HPDE6-E6E7 (cell line): ENCODE measurements around the gene SH3TC2.

Experiments
- DNase-seq: peaks from one replicate; pipeline ENCODE4 v3.0.0; 2011; ENCODE audit warnings: missing footprints; ENCODE audit errors: extremely low spot score

SH3TC2 gene

GRCh38 chr5:148970876-148971275 lies 92.0 kb downstream of the SH3TC2 start:
- DNase-seq: no peak

- DNase-seq: no peak
Observed at GRCh38 chr5:148970228-148970627, 92.6 kb downstream of the SH3TC2 start.

- no peak for DNase-seq
Observed at GRCh38 chr5:148969291-148969690, 93.6 kb downstream of the SH3TC2 start.

GRCh38 chr5:148968311-148968710 lies 94.6 kb downstream of the SH3TC2 start:
- DNase-seq: no peak

GRCh38 chr5:148967783-148968182 lies 95.1 kb downstream of the SH3TC2 start:
- DNase-seq: no peak

- no peak for DNase-seq
Observed at GRCh38 chr5:148966938-148967337, 95.9 kb downstream of the SH3TC2 start.

- DNase-seq: no peak
Observed at GRCh38 chr5:148966348-148966747, 96.5 kb downstream of the SH3TC2 start.

GRCh38 chr5:148965511-148966265 lies 97.2 kb downstream of the SH3TC2 start:
- DNase-seq: peak; percentile 93

- DNase-seq: no peak
Observed at GRCh38 chr5:148963664-148964063, 99.2 kb downstream of the SH3TC2 start.

- DNase-seq: no peak
Observed at GRCh38 chr5:148962761-148963324, 100.0 kb downstream of the SH3TC2 start.

- no peak for DNase-seq
Observed at GRCh38 chr5:148962200-148962550, 100.7 kb downstream of the SH3TC2 start.

GRCh38 chr5:148961261-148962199 lies 101.3 kb downstream of the SH3TC2 start:
- DNase-seq: no peak

- DNase-seq: no peak
Observed at GRCh38 chr5:148960070-148960769, 102.6 kb downstream of the SH3TC2 start.

- no peak for DNase-seq
Observed at GRCh38 chr5:148957591-148958202, 105.2 kb downstream of the SH3TC2 start.

GRCh38 chr5:148956477-148957385 lies 106.1 kb downstream of the SH3TC2 start:
- DNase-seq: no peak
